Body of pancreas (tissue), 4 donors: ENCODE measurements around the gene SPATS2.

Experiments used
- CTCF ChIP-seq, 7 experiments: fragments of 450-650 bp in 4 of 7; fragments of 200-600 bp in 3 of 7; sonication (generic) in 3 of 7; IDR thresholded peaks; one replicate each; pipeline ENCODE4 v1.5.1; 2016 to 2019; ENCODE audit warnings: antibody characterized with exemption in 7 of 7
- POLR2A ChIP-seq, 3 donors: fragments of 450-650 bp; IDR thresholded peaks; one replicate each; pipeline ENCODE4 v1.6.1; 2016; ENCODE audit warnings: antibody characterized with exemption in 3 of 3, mild to moderate bottlenecking in 2 of 3

GRCh38 chr12:49349266-49349665, 18.0 kb upstream of the SPATS2 start:
- TF ChIP-seq CTCF (IDR thresholded peaks at IDR 0.05) (no peak), POLR2A (IDR thresholded peaks at IDR 0.05) (no peak)
